Ishikawa (cell line): ENCODE data around the gene TMEM132D.

Source experiments
- EGR1 ChIP-seq: IDR thresholded peaks from 2 replicates; pipeline ENCODE4 v1.6.1; 2012
- EP300 ChIP-seq: IDR thresholded peaks from 2 replicates; pipeline ENCODE4 v1.6.1; 2012; ENCODE audit warnings: borderline replicate concordance
- REST ChIP-seq: IDR thresholded peaks from 2 replicates; pipeline ENCODE4 v1.6.1; 2012; ENCODE audit warnings: low read depth, mild to moderate bottlenecking
- TEAD4 ChIP-seq: IDR thresholded peaks from 2 replicates; pipeline ENCODE4 v1.6.1; 2012
- TF ChIP-seq, protein P1 (sequence below): IDR thresholded peaks from 2 replicates; pipeline ENCODE4 v1.6.1; 2012

DNA sequence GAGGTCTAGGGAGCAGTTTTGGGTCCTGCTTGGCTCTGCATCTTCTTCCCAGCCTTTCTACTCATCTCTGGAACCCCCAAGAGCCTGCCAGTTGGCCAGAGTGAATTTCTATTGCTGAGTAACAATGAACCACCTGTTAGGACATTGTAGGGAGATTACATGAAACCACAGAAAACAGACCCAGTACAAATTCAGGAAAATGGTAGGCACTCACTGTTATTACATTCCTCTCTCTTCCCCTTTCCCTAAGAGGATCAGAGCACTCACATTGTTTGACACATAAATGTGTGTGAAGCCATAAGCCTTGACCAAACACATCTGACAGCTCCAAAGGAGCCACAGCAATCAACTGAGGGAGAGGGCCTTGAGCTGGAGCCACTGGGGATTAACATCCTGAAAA, 216.1 kb downstream of the TMEM132D start:
- TF ChIP-seq REST (no peak), TEAD4 (no peak), EP300 (no peak), EGR1 (no peak)
- TF ChIP-seq, protein P1, sequence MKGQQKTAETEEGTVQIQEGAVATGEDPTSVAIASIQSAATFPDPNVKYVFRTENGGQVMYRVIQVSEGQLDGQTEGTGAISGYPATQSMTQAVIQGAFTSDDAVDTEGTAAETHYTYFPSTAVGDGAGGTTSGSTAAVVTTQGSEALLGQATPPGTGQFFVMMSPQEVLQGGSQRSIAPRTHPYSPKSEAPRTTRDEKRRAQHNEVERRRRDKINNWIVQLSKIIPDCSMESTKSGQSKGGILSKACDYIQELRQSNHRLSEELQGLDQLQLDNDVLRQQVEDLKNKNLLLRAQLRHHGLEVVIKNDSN = no peak
